GM23338 (cell line): ENCODE measurements around the gene MAT2A.

ENCODE experiments used
- CREB1 ChIP-seq: fragments of 250-450 bp; sonication (Bioruptor Pico); IDR thresholded peaks from 2 replicates; pipeline ENCODE4 v1.5.0; 2020; ENCODE audit warnings: low read depth, mild to moderate bottlenecking, moderate library complexity
- ETS1 ChIP-seq: IDR thresholded peaks from 2 replicates; pipeline ENCODE4 v1.6.1; 2016; ENCODE audit warnings: antibody characterized with exemption
- EZH2 ChIP-seq: fragments of 200-600 bp; sonication (generic); IDR thresholded peaks from one replicate; pipeline ENCODE4 v1.8.0; 2017; ENCODE audit warnings: antibody characterized with exemption, mild to moderate bottlenecking, low read depth; ENCODE audit not compliant: unreplicated experiment
- EZH2phosphoT487 ChIP-seq: fragments of 200-600 bp; sonication (generic); IDR thresholded peaks from one replicate; pipeline ENCODE4 v1.8.1; 2018; ENCODE audit warnings: antibody characterized with exemption; ENCODE audit not compliant: unreplicated experiment
- JUNB ChIP-seq: IDR thresholded peaks from one replicate; pipeline ENCODE4 v1.6.1; 2016; ENCODE audit warnings: antibody characterized with exemption; ENCODE audit not compliant: unreplicated experiment
- POLR2AphosphoS5 ChIP-seq: IDR thresholded peaks from 2 replicates; pipeline ENCODE4 v1.6.1; 2016; ENCODE audit warnings: antibody characterized with exemption, low read depth
- STAT1 ChIP-seq: IDR thresholded peaks from one replicate; pipeline ENCODE4 v1.6.1; 2016; ENCODE audit warnings: antibody characterized with exemption; ENCODE audit not compliant: unreplicated experiment
- ZNF331 ChIP-seq: fragments of 250-450 bp; sonication (Bioruptor Pico); IDR thresholded peaks from 2 replicates; pipeline ENCODE4 v1.5.0; 2020; ENCODE audit warnings: low read depth, mild to moderate bottlenecking, moderate library complexity
- ZNF462 ChIP-seq: fragments of 250-450 bp; sonication (Bioruptor Pico); IDR thresholded peaks from 2 replicates; pipeline ENCODE4 v1.5.0; 2020; ENCODE audit warnings: mild to moderate bottlenecking, moderate library complexity
- TF ChIP-seq, protein P1 (sequence below), 2 experiments: fragments of 200-600 bp in 1 of 2; sonication (generic) in 1 of 2; conservative IDR thresholded peaks; 2 replicates each; pipeline versions ENCODE4 v1.5.1 to v1.6.1; 2016 to 2017; ENCODE audit warnings: antibody characterized with exemption in 2 of 2, low read depth in 2 of 2, mild to moderate bottlenecking in 2 of 2, moderate library complexity in 1 of 2
- TF ChIP-seq, protein P2 (sequence below): IDR thresholded peaks from one replicate; pipeline ENCODE4 v1.6.1; 2018; ENCODE audit warnings: antibody characterized with exemption; ENCODE audit not compliant: unreplicated experiment

DNA sequence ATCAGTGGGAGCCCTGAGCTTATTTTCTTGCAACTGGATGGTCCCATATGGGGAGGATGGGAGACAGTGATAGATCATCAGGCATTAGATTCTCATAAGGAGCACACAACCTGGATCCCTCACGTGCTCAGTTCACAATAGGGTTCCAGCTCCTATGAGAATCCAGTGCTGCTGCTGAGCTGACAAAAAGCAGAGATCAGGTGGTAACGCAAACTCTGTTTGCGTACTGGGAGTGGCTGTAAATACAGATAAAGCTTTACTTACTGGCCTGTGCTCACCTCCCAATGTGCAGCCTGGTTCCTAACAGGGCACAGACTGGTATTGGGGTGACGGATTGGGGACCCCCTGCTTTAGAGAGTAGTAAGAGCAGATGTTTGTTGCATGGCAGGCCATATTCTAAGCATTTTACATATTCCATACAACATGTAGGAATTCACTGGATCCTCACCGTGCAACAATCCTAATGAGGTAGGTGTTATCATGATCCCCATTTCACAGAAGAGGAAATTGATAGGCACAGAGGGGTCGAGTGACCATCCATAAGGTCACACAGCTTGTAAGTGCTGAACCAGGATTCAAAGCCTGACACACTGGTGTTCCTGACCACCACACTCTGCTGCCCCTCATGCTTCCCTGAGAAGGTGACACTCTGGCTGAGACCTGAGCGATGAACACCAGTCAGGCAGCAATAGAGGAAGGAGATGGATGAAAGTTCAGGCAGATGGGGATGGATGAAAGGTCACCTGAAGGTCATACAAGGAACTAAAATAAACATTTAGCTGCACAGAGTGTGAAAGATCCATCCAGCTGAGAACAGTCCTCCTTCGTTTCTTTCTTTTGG is 15.7 kb upstream of the MAT2A start:
- TF ChIP-seq, protein P1, sequence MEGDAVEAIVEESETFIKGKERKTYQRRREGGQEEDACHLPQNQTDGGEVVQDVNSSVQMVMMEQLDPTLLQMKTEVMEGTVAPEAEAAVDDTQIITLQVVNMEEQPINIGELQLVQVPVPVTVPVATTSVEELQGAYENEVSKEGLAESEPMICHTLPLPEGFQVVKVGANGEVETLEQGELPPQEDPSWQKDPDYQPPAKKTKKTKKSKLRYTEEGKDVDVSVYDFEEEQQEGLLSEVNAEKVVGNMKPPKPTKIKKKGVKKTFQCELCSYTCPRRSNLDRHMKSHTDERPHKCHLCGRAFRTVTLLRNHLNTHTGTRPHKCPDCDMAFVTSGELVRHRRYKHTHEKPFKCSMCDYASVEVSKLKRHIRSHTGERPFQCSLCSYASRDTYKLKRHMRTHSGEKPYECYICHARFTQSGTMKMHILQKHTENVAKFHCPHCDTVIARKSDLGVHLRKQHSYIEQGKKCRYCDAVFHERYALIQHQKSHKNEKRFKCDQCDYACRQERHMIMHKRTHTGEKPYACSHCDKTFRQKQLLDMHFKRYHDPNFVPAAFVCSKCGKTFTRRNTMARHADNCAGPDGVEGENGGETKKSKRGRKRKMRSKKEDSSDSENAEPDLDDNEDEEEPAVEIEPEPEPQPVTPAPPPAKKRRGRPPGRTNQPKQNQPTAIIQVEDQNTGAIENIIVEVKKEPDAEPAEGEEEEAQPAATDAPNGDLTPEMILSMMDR (conservative IDR thresholded peaks at IDR 0.05; ENCODE audit: low read depth in 2 of 2) = no peak
- TF ChIP-seq, protein P2, sequence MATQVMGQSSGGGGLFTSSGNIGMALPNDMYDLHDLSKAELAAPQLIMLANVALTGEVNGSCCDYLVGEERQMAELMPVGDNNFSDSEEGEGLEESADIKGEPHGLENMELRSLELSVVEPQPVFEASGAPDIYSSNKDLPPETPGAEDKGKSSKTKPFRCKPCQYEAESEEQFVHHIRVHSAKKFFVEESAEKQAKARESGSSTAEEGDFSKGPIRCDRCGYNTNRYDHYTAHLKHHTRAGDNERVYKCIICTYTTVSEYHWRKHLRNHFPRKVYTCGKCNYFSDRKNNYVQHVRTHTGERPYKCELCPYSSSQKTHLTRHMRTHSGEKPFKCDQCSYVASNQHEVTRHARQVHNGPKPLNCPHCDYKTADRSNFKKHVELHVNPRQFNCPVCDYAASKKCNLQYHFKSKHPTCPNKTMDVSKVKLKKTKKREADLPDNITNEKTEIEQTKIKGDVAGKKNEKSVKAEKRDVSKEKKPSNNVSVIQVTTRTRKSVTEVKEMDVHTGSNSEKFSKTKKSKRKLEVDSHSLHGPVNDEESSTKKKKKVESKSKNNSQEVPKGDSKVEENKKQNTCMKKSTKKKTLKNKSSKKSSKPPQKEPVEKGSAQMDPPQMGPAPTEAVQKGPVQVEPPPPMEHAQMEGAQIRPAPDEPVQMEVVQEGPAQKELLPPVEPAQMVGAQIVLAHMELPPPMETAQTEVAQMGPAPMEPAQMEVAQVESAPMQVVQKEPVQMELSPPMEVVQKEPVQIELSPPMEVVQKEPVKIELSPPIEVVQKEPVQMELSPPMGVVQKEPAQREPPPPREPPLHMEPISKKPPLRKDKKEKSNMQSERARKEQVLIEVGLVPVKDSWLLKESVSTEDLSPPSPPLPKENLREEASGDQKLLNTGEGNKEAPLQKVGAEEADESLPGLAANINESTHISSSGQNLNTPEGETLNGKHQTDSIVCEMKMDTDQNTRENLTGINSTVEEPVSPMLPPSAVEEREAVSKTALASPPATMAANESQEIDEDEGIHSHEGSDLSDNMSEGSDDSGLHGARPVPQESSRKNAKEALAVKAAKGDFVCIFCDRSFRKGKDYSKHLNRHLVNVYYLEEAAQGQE = no peak
- no peak for TF ChIP-seq POLR2AphosphoS5
- no peak for TF ChIP-seq JUNB
- TF ChIP-seq EZH2 = no peak
- TF ChIP-seq CREB1 (CRISPR knock-in tag) = no peak
- no peak for TF ChIP-seq EZH2phosphoT487
- no peak for TF ChIP-seq STAT1
- no peak for TF ChIP-seq ZNF331 (CRISPR knock-in tag)
- TF ChIP-seq ETS1 = no peak
- no peak for TF ChIP-seq ZNF462 (CRISPR knock-in tag)
